Caco-2 (cell line): Measurements from ENCODE around the gene RAPGEF1. TPM values are rescaled to one million over a fixed set of nuclear protein-coding genes. Genes with fewer than 3 reads are reported as not detected.

Source experiments
- BruUV-seq: library from RNA; stranded (reverse); fragments of 400-500 nt; replicated peaks from 2 replicates; lab custom pipeline; 2021; lab: Mats Ljungman, UMichigan
- CTCF ChIA-PET: fragments of 300-600 bp; sonication (Branson Sonifier 250); formaldehyde crosslinking; loops from one replicate; lab custom pipeline; 2022; ENCODE audit warnings: antibody characterized with exemption; lab: Charles Lee
- POLR2A ChIA-PET: fragments of 300-600 bp; sonication (Branson Sonifier 250); formaldehyde crosslinking; loops from one replicate; lab custom pipeline; 2022; ENCODE audit warnings: antibody characterized with exemption; lab: Charles Lee
- DNase-seq, 2 experiments: peaks; one replicate each; pipeline versions ENCODE4 v3.0.0 to v3.0.0-alpha.2; 2020 to 2022
- H3K27me3 ChIP-seq: replicated peaks from 2 replicates; pipeline ENCODE4 v1.6.0; 2011; ENCODE audit warnings: low read length; ENCODE audit not compliant: control insufficient read depth, insufficient read depth
- H3K36me3 ChIP-seq: 2 replicates; pipeline ENCODE4 v1.5.1; 2011; ENCODE audit warnings: low read length; ENCODE audit not compliant: control insufficient read depth, insufficient read depth
- H3K4me1 ChIP-seq: fragments of 250-450 bp; sonication (Bioruptor Pico); 2 replicates; pipeline ENCODE4 v1.5.1; 2020; ENCODE audit warnings: mild to moderate bottlenecking
- H3K4me3 ChIP-seq: 2 replicates; pipeline ENCODE4 v1.5.1; 2011; ENCODE audit warnings: low read depth, mild to moderate bottlenecking, control low read depth, low read length
- H3K9me3 ChIP-seq: fragments of 250-450 bp; sonication (Bioruptor Pico); 2 replicates; pipeline ENCODE4 v1.5.1; 2020; ENCODE audit warnings: mild to moderate bottlenecking, moderate library complexity
- H3K27ac Mint-ChIP-seq: one replicate; pipeline ENCODE4 v1.8.0; 2022; ENCODE audit warnings: mixed read lengths; ENCODE audit not compliant: unreplicated experiment
- H3K27me3 Mint-ChIP-seq: one replicate; pipeline ENCODE4 v1.8.0; 2022; ENCODE audit warnings: mixed read lengths; ENCODE audit not compliant: insufficient read depth, unreplicated experiment
- H3K36me3 Mint-ChIP-seq: one replicate; pipeline ENCODE4 v1.8.0; 2022; ENCODE audit warnings: mild to moderate bottlenecking, mixed read lengths; ENCODE audit not compliant: insufficient read depth, unreplicated experiment
- H3K4me1 Mint-ChIP-seq: one replicate; pipeline ENCODE4 v1.8.0; 2022; ENCODE audit warnings: low read depth, mixed read lengths; ENCODE audit not compliant: unreplicated experiment
- H3K4me3 Mint-ChIP-seq: one replicate; pipeline ENCODE4 v1.8.0; 2022; ENCODE audit warnings: mild to moderate bottlenecking, moderate library complexity, mixed read lengths; ENCODE audit not compliant: unreplicated experiment
- H3K9me3 Mint-ChIP-seq: one replicate; pipeline ENCODE4 v1.8.0; 2022; ENCODE audit warnings: mixed read lengths; ENCODE audit not compliant: unreplicated experiment
- CTCF ChIP-seq, 2 experiments: fragments of 200-600 bp in 1 of 2; IDR thresholded peaks; 1 replicate in 1 of 2; 2 replicates in 1 of 2; pipeline versions ENCODE4 v1.5.1 to v1.8.0; 2011 to 2022; ENCODE audit warnings: antibody characterized with exemption in 1 of 2, control low read depth in 1 of 2, inconsistent platforms in 1 of 2, low read depth in 1 of 2, low read length in 1 of 2, mild to moderate bottlenecking in 1 of 2, moderate library complexity in 1 of 2; ENCODE audit not compliant: insufficient read depth in 1 of 2, severe bottlenecking in 1 of 2, unreplicated experiment in 1 of 2
- intact Hi-C: fragments of 100-400 bp; cut with micrococcal nuclease; formaldehyde crosslinking; loops from one replicate; pipeline ENCODE4 v1.10.0; 2022; ENCODE audit not compliant: unreplicated experiment
- total RNA-seq: library from RNA; stranded (reverse); gene quantifications from 2 replicates; pipeline ENCODE4 v1.2.3, GENCODE V29; 2022

RAPGEF1 gene
- total RNA-seq, 1 experiment from 2014 or later: 75.4 TPM

- peak; percentile 88 to 91 for DNase-seq
- Histone ChIP-seq H3K4me3 (no peak overlapping the region), H3K4me1 (peaks cover 15% of the 10 kb centered on the region), H3K27me3 (no peaks in the 10 kb centered on the region), H3K9me3 (no peaks in the 10 kb centered on the region), H3K36me3 (peaks cover under 1% of the 10 kb centered on the region; the same call in 1 of the 2 replicates)
- H3K27me3 Mint-ChIP-seq: no peaks in the 10 kb centered on the region
- ChIA-PET POLR2A (interaction anchor here (0.6 to 0.7 kb wide), 3 partner anchors 29 to 100 kb away, joined by 5 to 9 read pairs (median 5); no protein-coding TSS in a partner anchor), CTCF (interaction anchor here (0.6 to 0.9 kb wide), 4 partner anchors 20 to 92 kb away, joined by 3 to 10 read pairs (median 4); no protein-coding TSS in a partner anchor)
- peak in 1 of 2 experiments; percentile 22 for TF ChIP-seq CTCF (IDR thresholded peaks at IDR 0.05; ENCODE audit: insufficient read depth in 1 of 2, low read depth in 1 of 2, low read length in 1 of 2, severe bottlenecking in 1 of 2, unreplicated experiment in 1 of 2)
- BruUV-seq: no TSS peak
- peak overlapping the region; percentile 11 for H3K4me3 Mint-ChIP-seq
- H3K4me1 Mint-ChIP-seq: no peaks in the 10 kb centered on the region
- peak overlapping the region; percentile 69 for H3K27ac Mint-ChIP-seq
- intact Hi-C loops: loop anchor here (5.0 kb wide), 1 partner anchor 102 kb away; no protein-coding TSS in a partner anchor
- no peaks in the 10 kb centered on the region for H3K9me3 Mint-ChIP-seq
- H3K36me3 Mint-ChIP-seq: peaks cover 34% of the 10 kb centered on the region
Observed at GRCh38 chr9:131635285-131635684, 104.6 kb downstream of the RAPGEF1 start.

GRCh38 chr9:131633491-131634031 lies 106.3 kb downstream of the RAPGEF1 start:
- Mint-ChIP-seq H3K9me3 (no peaks in the 10 kb centered on the region), H3K27ac (no peak overlapping the region), H3K36me3 (peaks cover 43% of the 10 kb centered on the region), H3K4me3 (no peak overlapping the region), H3K27me3 (no peaks in the 10 kb centered on the region), H3K4me1 (no peaks in the 10 kb centered on the region)
- TF ChIP-seq CTCF (IDR thresholded peaks at IDR 0.05; ENCODE audit: insufficient read depth in 1 of 2, low read depth in 1 of 2, low read length in 1 of 2, severe bottlenecking in 1 of 2, unreplicated experiment in 1 of 2): no peak
- Histone ChIP-seq H3K36me3 (no peaks in the 10 kb centered on the region), H3K4me1 (peaks cover 15% of the 10 kb centered on the region), H3K27me3 (no peaks in the 10 kb centered on the region), H3K4me3 (no peak overlapping the region), H3K9me3 (no peaks in the 10 kb centered on the region)
- intact Hi-C loops: no loop called here
- ChIA-PET POLR2A (no interaction called here), CTCF (no interaction called here)
- no TSS peak for BruUV-seq
- no peak for DNase-seq

- ChIA-PET CTCF (no interaction called here), POLR2A (no interaction called here)
- DNase-seq: no peak
- no peaks in the 10 kb centered on the region for H3K4me1 Mint-ChIP-seq
- H3K27ac Mint-ChIP-seq: peak overlapping the region; percentile 19
- peaks cover 50% of the 10 kb centered on the region for H3K36me3 Mint-ChIP-seq
- no TSS peak for BruUV-seq
- peaks cover 15% of the 10 kb centered on the region for H3K4me1 ChIP-seq
- no peak overlapping the region for H3K4me3 Mint-ChIP-seq
- H3K9me3 ChIP-seq: no peaks in the 10 kb centered on the region
- H3K4me3 ChIP-seq: no peak overlapping the region
- no peaks in the 10 kb centered on the region for H3K9me3 Mint-ChIP-seq
- no peaks in the 10 kb centered on the region for H3K27me3 ChIP-seq
- intact Hi-C loops: no loop called here
- no peaks in the 10 kb centered on the region for H3K27me3 Mint-ChIP-seq
- no peak for TF ChIP-seq CTCF (IDR thresholded peaks at IDR 0.05; ENCODE audit: insufficient read depth in 1 of 2, low read depth in 1 of 2, low read length in 1 of 2, severe bottlenecking in 1 of 2, unreplicated experiment in 1 of 2)
- no peaks in the 10 kb centered on the region for H3K36me3 ChIP-seq
Observed at GRCh38 chr9:131631306-131631705, 108.6 kb downstream of the RAPGEF1 start.
